ENCODE measurements around the gene CAMTA1. TPM values are rescaled to one million over a fixed set of nuclear protein-coding genes. Genes with fewer than 3 reads are reported as not detected.

The CAMTA1 gene
- total RNA-seq, 1 donor from 2014 or later: 109 TPM

DNA sequence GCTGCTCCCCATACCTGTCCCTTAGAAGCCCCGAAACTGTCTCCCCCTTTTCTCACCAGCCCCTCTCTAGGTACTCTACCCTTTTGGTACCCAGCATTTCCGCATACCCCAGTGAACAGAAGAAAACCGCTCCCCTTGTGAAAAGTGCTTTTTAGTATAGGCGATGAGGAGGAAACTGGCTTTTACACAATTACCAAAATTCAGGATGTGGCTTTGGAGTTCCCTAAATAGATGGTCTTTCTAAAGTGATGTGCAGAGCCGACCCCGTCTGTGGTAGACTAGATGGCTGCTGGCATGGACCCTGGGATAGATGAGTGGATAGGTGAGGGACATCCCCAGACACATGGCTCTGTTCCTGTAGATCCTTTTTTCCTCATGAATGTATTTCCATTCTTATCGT lies 996.2 kb downstream of the CAMTA1 start:
- Mint-ChIP-seq H3K36me3 (ENCODE audit: low read depth) (peaks cover 14% of the 10 kb centered on the region), H3K4me1 (peaks cover 5% of the 10 kb centered on the region), H3K27ac (ENCODE audit: unreplicated experiment) (no peak overlapping the region), H3K27me3 (ENCODE audit: low read depth) (no peaks in the 10 kb centered on the region), H3K9me3 (peaks cover 7% of the 10 kb centered on the region), H3K4me3 (peak overlapping the region; percentile 47)
- DNase-seq (ENCODE audit: low read depth, low spot score): no peak
- TF ChIP-seq, protein P1, sequence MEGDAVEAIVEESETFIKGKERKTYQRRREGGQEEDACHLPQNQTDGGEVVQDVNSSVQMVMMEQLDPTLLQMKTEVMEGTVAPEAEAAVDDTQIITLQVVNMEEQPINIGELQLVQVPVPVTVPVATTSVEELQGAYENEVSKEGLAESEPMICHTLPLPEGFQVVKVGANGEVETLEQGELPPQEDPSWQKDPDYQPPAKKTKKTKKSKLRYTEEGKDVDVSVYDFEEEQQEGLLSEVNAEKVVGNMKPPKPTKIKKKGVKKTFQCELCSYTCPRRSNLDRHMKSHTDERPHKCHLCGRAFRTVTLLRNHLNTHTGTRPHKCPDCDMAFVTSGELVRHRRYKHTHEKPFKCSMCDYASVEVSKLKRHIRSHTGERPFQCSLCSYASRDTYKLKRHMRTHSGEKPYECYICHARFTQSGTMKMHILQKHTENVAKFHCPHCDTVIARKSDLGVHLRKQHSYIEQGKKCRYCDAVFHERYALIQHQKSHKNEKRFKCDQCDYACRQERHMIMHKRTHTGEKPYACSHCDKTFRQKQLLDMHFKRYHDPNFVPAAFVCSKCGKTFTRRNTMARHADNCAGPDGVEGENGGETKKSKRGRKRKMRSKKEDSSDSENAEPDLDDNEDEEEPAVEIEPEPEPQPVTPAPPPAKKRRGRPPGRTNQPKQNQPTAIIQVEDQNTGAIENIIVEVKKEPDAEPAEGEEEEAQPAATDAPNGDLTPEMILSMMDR (conservative IDR thresholded peaks at IDR 0.05): no peak

DNA sequence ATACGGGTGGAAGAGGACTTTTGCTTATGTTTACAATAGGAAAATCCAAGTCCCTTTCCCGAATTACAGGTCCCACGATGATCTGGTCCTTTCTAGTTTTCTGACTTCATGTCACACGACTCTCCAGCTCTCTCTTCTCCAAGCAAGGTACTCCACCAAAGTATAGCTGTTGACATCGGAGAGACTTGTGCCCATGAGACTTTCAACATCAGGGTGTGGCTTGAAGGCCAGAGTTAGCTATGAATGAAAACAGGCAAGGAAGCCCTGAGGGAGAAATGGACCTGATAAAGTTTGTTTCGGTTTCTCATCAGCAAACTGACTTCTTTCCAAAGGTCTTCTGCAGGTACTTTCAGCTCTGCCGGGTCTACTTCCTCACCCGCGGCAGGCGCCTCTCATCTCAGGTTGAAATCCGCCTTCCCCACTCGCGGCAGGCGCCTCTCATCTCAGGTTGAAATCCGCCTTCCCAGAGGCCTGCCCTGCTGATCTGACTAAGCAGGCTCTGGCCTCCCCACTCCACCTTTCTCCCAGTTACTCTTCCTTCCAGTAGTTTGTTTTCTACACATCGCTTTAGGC lies 996.8 kb downstream of the CAMTA1 start:
- Mint-ChIP-seq H3K9me3 (peaks cover 7% of the 10 kb centered on the region), H3K4me1 (peaks cover 5% of the 10 kb centered on the region), H3K4me3 (peak overlapping the region; percentile 47), H3K27ac (ENCODE audit: unreplicated experiment) (no peak overlapping the region), H3K27me3 (ENCODE audit: low read depth) (no peaks in the 10 kb centered on the region), H3K36me3 (ENCODE audit: low read depth) (peaks cover 14% of the 10 kb centered on the region)
- TF ChIP-seq, protein P1 (conservative IDR thresholded peaks at IDR 0.05): no peak
- DNase-seq (ENCODE audit: low read depth, low spot score): no peak

DNA sequence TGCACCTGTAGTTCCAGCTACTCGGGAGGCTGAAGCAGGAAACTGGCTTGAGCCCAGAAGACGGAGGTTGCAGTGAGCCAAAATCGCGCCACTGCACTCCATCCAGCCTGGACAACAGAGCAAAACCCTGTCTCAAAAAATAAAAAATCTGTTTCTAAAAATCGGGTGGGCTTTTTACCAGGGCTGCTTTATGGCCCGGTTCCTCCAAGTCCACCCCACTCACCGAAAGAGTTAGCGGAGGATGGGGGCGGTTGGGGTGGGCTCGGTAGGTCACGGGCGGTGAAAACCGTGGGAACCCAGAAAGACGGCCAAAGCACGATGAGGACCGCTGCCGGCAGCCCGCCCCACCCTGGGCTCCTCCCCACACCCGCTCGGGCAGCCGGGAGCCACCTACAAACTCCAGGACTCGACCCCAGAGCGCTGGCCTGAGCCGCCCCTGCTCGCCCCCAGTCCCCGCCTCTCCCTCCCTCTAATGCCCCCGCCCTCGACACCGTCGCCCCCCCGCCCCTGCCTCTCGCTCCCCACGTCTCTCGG lies 998.0 kb downstream of the CAMTA1 start:
- Mint-ChIP-seq H3K27me3 (ENCODE audit: low read depth) (no peaks in the 10 kb centered on the region), H3K4me3 (peak overlapping the region; percentile 86), H3K36me3 (ENCODE audit: low read depth) (peaks cover 16% of the 10 kb centered on the region), H3K4me1 (peaks cover 5% of the 10 kb centered on the region), H3K9me3 (peaks cover 7% of the 10 kb centered on the region), H3K27ac (ENCODE audit: unreplicated experiment) (peak overlapping the region; percentile 27)
- TF ChIP-seq, protein P1 (conservative IDR thresholded peaks at IDR 0.05): no peak
- DNase-seq (ENCODE audit: low read depth, low spot score): peak; percentile 54

DNA sequence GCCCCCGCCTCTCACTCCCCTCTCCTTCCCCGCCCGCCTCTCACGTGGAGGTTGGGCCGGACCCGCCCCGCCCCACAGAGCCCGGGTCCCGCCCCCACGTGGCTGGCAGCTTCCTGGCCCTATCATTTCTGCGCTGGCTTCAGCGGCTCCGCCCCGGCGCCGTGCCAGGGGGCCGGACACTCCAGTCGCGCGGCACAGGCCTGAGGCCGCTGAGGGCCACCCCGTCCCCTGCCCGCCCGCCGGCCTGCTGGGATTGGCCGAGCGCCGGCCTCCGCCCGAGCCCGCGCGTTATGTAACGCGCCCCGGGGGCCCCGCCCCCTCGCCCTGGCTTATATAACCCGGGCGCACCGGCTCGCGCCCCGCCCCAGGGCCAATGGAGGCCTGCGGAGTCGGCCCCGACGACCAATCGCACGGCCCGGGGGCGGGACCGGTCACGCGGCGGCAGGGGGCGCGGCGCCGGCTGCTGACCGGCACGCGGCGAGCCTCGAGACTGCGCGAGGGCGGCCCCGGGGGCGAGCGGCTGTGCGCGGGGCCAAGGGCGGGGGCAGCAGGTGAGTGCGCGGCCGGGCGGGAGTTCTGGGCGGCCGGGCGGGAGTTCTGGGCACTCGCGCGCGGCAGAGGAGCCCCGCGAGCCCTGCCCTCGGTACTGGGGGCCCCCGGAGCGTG lies 998.7 kb downstream of the CAMTA1 start, which contains the start of gene PER3:
PER3 (plus strand) TSS at position 466 of the 666 bp plus-strand sequence. CDS start 587 bp downstream, outside the sequence.
- peak; percentile 93 for DNase-seq (ENCODE audit: low read depth, low spot score)
- Mint-ChIP-seq H3K27me3 (ENCODE audit: low read depth) (no peaks in the 10 kb centered on the region), H3K36me3 (ENCODE audit: low read depth) (peaks cover 14% of the 10 kb centered on the region), H3K9me3 (peaks cover 7% of the 10 kb centered on the region), H3K27ac (ENCODE audit: unreplicated experiment) (peak within 1 kb of the TSS; percentile 27), H3K4me3 (peak within 1 kb of the TSS; percentile 86), H3K4me1 (peaks cover 5% of the 10 kb centered on the region)
- TF ChIP-seq, protein P1 (conservative IDR thresholded peaks at IDR 0.05): no peak

DNA sequence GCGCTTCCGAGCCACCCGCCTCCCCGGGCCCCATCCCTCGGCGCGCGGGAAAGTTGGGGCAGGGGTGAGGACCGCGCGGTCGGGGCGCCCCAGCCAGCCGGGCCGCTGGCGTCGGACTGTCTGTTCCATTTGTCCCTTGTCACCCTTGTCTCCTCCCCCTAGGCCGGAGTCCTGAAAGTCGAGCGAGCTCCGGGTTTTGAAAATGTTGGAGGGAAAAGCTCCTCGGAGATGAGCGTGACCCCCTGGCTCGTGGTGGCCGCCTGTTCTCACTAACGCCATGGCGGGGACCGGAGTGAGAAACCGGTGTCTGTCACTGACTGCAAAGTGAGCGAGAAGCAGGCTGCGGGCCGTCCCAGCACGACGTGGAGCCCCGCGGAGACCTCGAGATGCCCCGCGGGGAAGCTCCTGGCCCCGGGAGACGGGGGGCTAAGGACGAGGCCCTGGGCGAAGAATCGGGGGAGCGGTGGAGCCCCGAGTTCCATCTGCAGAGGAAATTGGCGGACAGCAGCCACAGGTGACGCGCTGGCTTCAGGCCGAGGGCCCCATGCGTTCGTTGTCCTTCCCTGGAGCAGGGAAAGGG lies 999.3 kb downstream of the CAMTA1 start:
- Mint-ChIP-seq H3K27ac (ENCODE audit: unreplicated experiment) (no peak overlapping the region), H3K4me1 (peaks cover 5% of the 10 kb centered on the region), H3K9me3 (peaks cover 7% of the 10 kb centered on the region), H3K36me3 (ENCODE audit: low read depth) (peaks cover 18% of the 10 kb centered on the region), H3K4me3 (peak overlapping the region; percentile 32), H3K27me3 (ENCODE audit: low read depth) (no peaks in the 10 kb centered on the region)
- DNase-seq (ENCODE audit: low read depth, low spot score): no peak
- TF ChIP-seq, protein P1 (conservative IDR thresholded peaks at IDR 0.05): no peak

Data from neural crest cell (in vitro differentiated cells).